Measurements from ENCODE around the gene RASAL2. TPM values are rescaled to one million over a fixed set of nuclear protein-coding genes. Genes with fewer than 3 reads are reported as not detected.

The RASAL2 gene
- total and polyA plus RNA-seq, 2 of the 4 experiments (the other 2 are of a cell fraction): 13.1 to 20.6 TPM

- Histone ChIP-seq H3K14ac (replicated peaks; ENCODE audit: low read depth, low read length) (no peak overlapping the region), H4K91ac (ENCODE audit: insufficient read depth, low read depth, low read length) (no peak overlapping the region), H3K4me3 (ENCODE audit: insufficient read depth, low read depth, low read length) (no peak overlapping the region), H3K23ac (ENCODE audit: low read depth, low read length) (no peak overlapping the region), H2BK20ac (ENCODE audit: low read depth, low read length) (no peak overlapping the region), H3K4me2 (ENCODE audit: low read depth, low read length) (no peak overlapping the region), H2AK9ac (replicated peaks; ENCODE audit: low read depth, low read length, poor library complexity) (no peak overlapping the region), H3K18ac (ENCODE audit: low read depth, low read length) (no peak overlapping the region), H3K27me3 (ENCODE audit: control insufficient read depth, insufficient read depth, low read length) (no peaks in the 10 kb centered on the region), H3K4ac (ENCODE audit: low read depth, low read length) (no peak overlapping the region), H2BK15ac (ENCODE audit: low read depth, low read length) (no peak overlapping the region), H3K9ac (ENCODE audit: low read depth, low read length) (no peak overlapping the region), H3K9me3 (ENCODE audit: control insufficient read depth, insufficient read depth, low read length) (no peaks in the 10 kb centered on the region), H2AK5ac (ENCODE audit: low read depth, low read length) (no peak overlapping the region), H3K9me1 (ENCODE audit: insufficient read depth, low read length) (0 out of 2 replicates have a peak, but pooled peaks cover 4% of the 10 kb centered on the region), H3K79me1 (ENCODE audit: low read depth in 1 of 2, low read length in 2 of 2) (peaks cover 0 to 4% of the 10 kb centered on the region in 2 experiments; a peak in 1 of 4 replicates), H3K4me1 (ENCODE audit: control insufficient read depth, insufficient read depth, low read length) (peaks cover 4% of the 10 kb centered on the region; the same call in 1 of the 2 replicates), H3K36me3 (ENCODE audit: control insufficient read depth, insufficient read depth, low read length) (peaks cover 8% of the 10 kb centered on the region), H4K8ac (ENCODE audit: low read depth in 2 of 2, low read length in 2 of 2) (no peak overlapping the region), H3K56ac (ENCODE audit: extremely low read depth, insufficient read depth, low read length) (no peak overlapping the region), H4K5ac (ENCODE audit: low read depth, low read length) (no peak overlapping the region), H4K20me1 (ENCODE audit: insufficient read depth, low read length) (no peaks in the 10 kb centered on the region), H2BK120ac (ENCODE audit: low read depth, low read length) (no peak overlapping the region), H2AFZ (replicated peaks; ENCODE audit: low read length, poor library complexity) (no peak overlapping the region), H3K27ac (ENCODE audit: insufficient read depth, low read length) (no peak overlapping the region), H2BK5ac (ENCODE audit: low read depth, low read length, poor library complexity, severe bottlenecking) (no peak overlapping the region)
- in situ Hi-C loops (cut with MboI; ENCODE audit: low sequenced_read_pairs) (no loop called here), dilution Hi-C loops (cut with HindIII; ENCODE audit: low sequenced_read_pairs, unreplicated experiment) (no loop called here), intact Hi-C loops (cut with micrococcal nuclease) (no loop called here)
- WGBS, 2 experiments (ENCODE audit: extremely low coverage in 2 of 2, insufficient read length in 1 of 2): 100% methylated on average over 1 of the region's 5 CpGs; no CpG with 5 or more reads in 1 of the 2 experiments
- POLR2A ChIA-PET (ENCODE audit: unreplicated experiment): no interaction called here
- no TSS peak for BruUV-seq (replicated peaks)
- no peak for ATAC-seq (ENCODE audit: low read depth)
- CTCF ChIA-PET: no interaction called here
- TF ChIP-seq ELK1 (IDR thresholded peaks at IDR 0.05; ENCODE audit: borderline replicate concordance, low read depth, low read length) (no peak), RCOR1 (IDR thresholded peaks at IDR 0.05; ENCODE audit: insufficient replicate concordance, low read length) (no peak), RFX5 (IDR thresholded peaks at IDR 0.05; ENCODE audit: low read depth, low read length) (no peak), RAD21 (IDR thresholded peaks at IDR 0.05; ENCODE audit: low read length) (no peak), BHLHE40 (IDR thresholded peaks at IDR 0.05; ENCODE audit: low read depth, low read length) (no peak), MXI1 (IDR thresholded peaks at IDR 0.05; ENCODE audit: borderline replicate concordance, low read depth, low read length) (no peak), CTCF (conservative IDR thresholded peaks at IDR 0.05; ENCODE audit: low read depth, low read length) (no peak), POLR2A (IDR thresholded peaks at IDR 0.05; ENCODE audit: low read depth, low read length) (no peak), SMC3 (IDR thresholded peaks at IDR 0.05; ENCODE audit: low read depth, low read length) (no peak), MAFK (IDR thresholded peaks at IDR 0.05; ENCODE audit: low read depth, low read length) (no peak)
- DNase-seq: no peak
Observed at GRCh38 chr1:178457651-178458050, 363.7 kb downstream of the RASAL2 start.
